NCI-H2107 treated with DMSO at 0.1 percent for 48 hours (cell line): Measurements from ENCODE around the gene PCNT.
"Not testable (repeated sequence)": the region's sequence is repeated elsewhere in the genome, so short reads cannot be mapped to it uniquely, and the experiment has no call there.

ENCODE experiments used
- DNase-seq: peaks from one replicate; lab custom pipeline; 2025; ENCODE audit not compliant: unreplicated experiment; lab: John Stamatoyannopoulos, UW

PCNT gene

GRCh38 chr21:46441331-46441730, 117.4 kb downstream of the PCNT start:
- no peak for DNase-seq

GRCh38 chr21:46441961-46442498, 118.1 kb downstream of the PCNT start:
- no peak for DNase-seq

- DNase-seq: no peak
Measured at GRCh38 chr21:46442938-46443337, 119.0 kb downstream of the PCNT start.

- DNase-seq: no peak
Measured at GRCh38 chr21:46443910-46444309, 120.0 kb downstream of the PCNT start.

GRCh38 chr21:46448108-46448507, 124.2 kb downstream of the PCNT start:
- no peak for DNase-seq

- DNase-seq: not testable (repeated sequence)
Measured at GRCh38 chr21:46448855-46449254, 124.9 kb downstream of the PCNT start.

GRCh38 chr21:46452710-46453109, 128.8 kb downstream of the PCNT start:
- no peak for DNase-seq

GRCh38 chr21:46454142-46454541, 130.2 kb downstream of the PCNT start:
- DNase-seq: no peak

GRCh38 chr21:46454634-46455390, 130.9 kb downstream of the PCNT start:
- no peak for DNase-seq

- no peak for DNase-seq
Measured at GRCh38 chr21:46455575-46456385, 131.8 kb downstream of the PCNT start.

GRCh38 chr21:46456750-46457149, 132.8 kb downstream of the PCNT start:
- DNase-seq: no peak

- DNase-seq: no peak
Measured at GRCh38 chr21:46457801-46458314, 133.9 kb downstream of the PCNT start.

GRCh38 chr21:46458315-46459023, 134.5 kb downstream of the PCNT start, which contains the start of gene DIP2A:
DIP2A (plus strand) TSS chr21:46458891; CDS start chr21:46459132, 241 bp downstream.
- peak; percentile 95 for DNase-seq

GRCh38 chr21:46459024-46459355, 135.0 kb downstream of the PCNT start:
- DNase-seq: no peak

GRCh38 chr21:46459356-46460112, 135.6 kb downstream of the PCNT start:
- DNase-seq: no peak

GRCh38 chr21:46461909-46462308, 138.0 kb downstream of the PCNT start:
- no peak for DNase-seq

GRCh38 chr21:46465153-46465552, 141.2 kb downstream of the PCNT start:
- not testable (repeated sequence) for DNase-seq

- no peak for DNase-seq
Measured at GRCh38 chr21:46465651-46466050, 141.7 kb downstream of the PCNT start.

GRCh38 chr21:46468108-46468774, 144.3 kb downstream of the PCNT start:
- no peak for DNase-seq

GRCh38 chr21:46469275-46469674, 145.3 kb downstream of the PCNT start:
- DNase-seq: no peak
